ENCODE data around the gene DPH3. TPM values are rescaled to one million over a fixed set of nuclear protein-coding genes. Genes with fewer than 3 reads are reported as not detected.

DPH3 gene
- total RNA-seq, 4 donors from 2014 or later = 18.2 to 24.2 (median 19.3) TPM

Other genes starting within 250 kb of the DPH3 start
- 10 to 100 TPM in 3 of 4 donors, 1 to 10 TPM in 1; 6.6 to 85.2 (median 53.3) TPM for gene GALNT15, start 90.3 kb downstream of the DPH3 start, total RNA-seq
- 10 to 100 TPM; 14.7 to 33.2 (median 32.3) TPM for gene OXNAD1, start 269 bp upstream of the DPH3 start, total RNA-seq
- gene RFTN1, start 248.8 kb upstream of the DPH3 start, total RNA-seq = 100 to 1,000 TPM in 1 of 4 donors, 10 to 100 TPM in 3; 32.0 to 187 (median 47.6) TPM